Activated CD4-positive, alpha-beta memory T cell treated with anti-CD3 and anti-CD28 coated beads for 36 hours (primary cell): Measurements from ENCODE around the gene SMARCD2. TPM values are rescaled to one million over a fixed set of nuclear protein-coding genes. Genes with fewer than 3 reads are reported as not detected.
"Not testable (repeated sequence)": the region's sequence is repeated elsewhere in the genome, so short reads cannot be mapped to it uniquely, and the experiment has no call there.

ENCODE experiments used
- CTCF ChIA-PET: fragments of 350-600 bp; sonication (Branson Sonifier 250); formaldehyde crosslinking; loops from one replicate; lab custom pipeline; 2021; ENCODE audit warnings: antibody characterized with exemption, inconsistent platforms; lab: Charles Lee
- POLR2A ChIA-PET: fragments of 350-600 bp; sonication (Branson Sonifier 250); formaldehyde crosslinking; loops from one replicate; lab custom pipeline; 2021; ENCODE audit warnings: antibody characterized with exemption; lab: Charles Lee
- DNase-seq: peaks from one replicate; pipeline ENCODE4 v3.0.0-alpha.2; 2020
- H3K27ac Mint-ChIP-seq: one replicate; pipeline ENCODE4 v1.8.0; 2021; ENCODE audit warnings: mixed read lengths
- H3K27me3 Mint-ChIP-seq: one replicate; pipeline ENCODE4 v1.8.0; 2021; ENCODE audit warnings: mixed read lengths
- H3K36me3 Mint-ChIP-seq: one replicate; pipeline ENCODE4 v1.8.0; 2021; ENCODE audit warnings: mixed read lengths
- H3K4me1 Mint-ChIP-seq: one replicate; pipeline ENCODE4 v1.8.0; 2021; ENCODE audit warnings: low read depth, mixed read lengths
- H3K4me3 Mint-ChIP-seq: one replicate; pipeline ENCODE4 v1.8.0; 2021; ENCODE audit warnings: mild to moderate bottlenecking, mixed read lengths
- H3K9me3 Mint-ChIP-seq: one replicate; pipeline ENCODE4 v1.8.0; 2021; ENCODE audit warnings: mixed read lengths
- intact Hi-C: fragments of 100-400 bp; cut with micrococcal nuclease; formaldehyde crosslinking; loops from one replicate; pipeline ENCODE4 v1.15.1; 2023
- total RNA-seq, 2 experiments: library from RNA; stranded (reverse); gene quantifications; one replicate each; pipeline ENCODE4 v1.2.3, GENCODE V29; 2021

The SMARCD2 gene
- total RNA-seq, 2 experiments from 2014 or later = 109 to 111 TPM

DNA sequence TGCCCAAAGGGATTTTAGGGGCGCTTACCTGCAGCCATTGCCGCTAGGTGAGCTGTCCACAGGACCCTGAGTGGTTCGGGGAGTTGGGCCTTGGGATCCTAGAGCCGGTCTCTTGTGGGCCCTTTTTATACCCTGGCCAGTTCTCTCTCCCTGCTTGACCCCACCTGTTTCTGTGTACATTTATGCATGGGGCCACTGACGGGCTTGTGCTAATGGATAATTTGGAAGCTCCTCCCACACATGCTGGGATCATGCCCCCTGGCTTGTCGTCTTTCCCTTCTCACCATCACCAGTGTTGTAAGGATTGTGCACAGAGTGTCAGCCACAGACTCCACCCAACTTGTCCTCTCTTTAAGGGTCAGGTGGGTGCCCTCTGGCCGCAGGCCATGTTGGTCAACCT, 31.1 kb upstream of the SMARCD2 start, which contains the start of gene CSH2:
CSH2 (minus strand) TSS at position 101 of the 400 bp plus-strand sequence; CDS start at position 38, 63 bp downstream.
- H3K27me3 Mint-ChIP-seq, H3K36me3 Mint-ChIP-seq, intact Hi-C loops, H3K4me3 Mint-ChIP-seq, DNase-seq, H3K4me1 Mint-ChIP-seq, H3K9me3 Mint-ChIP-seq, H3K27ac Mint-ChIP-seq, POLR2A ChIA-PET, CTCF ChIA-PET: not testable (repeated sequence)

DNA sequence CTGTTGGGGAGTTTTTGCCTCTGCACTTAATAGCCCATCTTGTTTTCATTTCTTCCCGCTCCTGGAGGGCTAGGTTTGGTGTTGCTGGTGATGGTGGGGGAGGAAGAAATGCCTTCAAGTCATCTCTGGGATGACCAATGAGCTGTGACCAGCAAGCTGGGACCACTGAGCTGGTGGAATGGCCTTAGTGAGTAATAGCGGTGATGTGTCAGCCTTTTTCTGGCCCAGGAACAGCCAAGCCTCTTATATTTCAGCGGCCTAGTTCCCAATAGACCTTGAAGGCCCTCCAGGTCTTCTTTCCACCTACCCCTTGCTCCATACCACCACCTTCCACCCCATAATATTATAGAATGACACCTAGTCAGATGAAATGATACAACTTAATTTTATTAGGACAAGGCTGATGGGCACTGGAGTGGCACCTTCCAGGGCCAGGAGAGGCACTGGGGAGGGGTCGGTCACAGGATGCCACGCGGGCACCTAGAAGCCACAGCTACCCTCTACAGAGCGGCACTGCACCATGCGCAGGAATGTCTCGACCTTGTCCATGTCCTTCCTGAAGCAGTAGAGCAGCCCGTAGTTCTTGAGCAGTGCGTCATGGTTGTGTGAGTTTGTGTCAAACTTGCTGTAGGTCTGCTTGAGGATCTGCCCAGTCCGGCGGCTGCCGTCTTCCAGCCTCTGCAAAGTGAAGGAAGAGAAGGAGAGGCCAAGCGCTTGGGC, 29.3 kb upstream of the SMARCD2 start:
- H3K27ac Mint-ChIP-seq, DNase-seq, CTCF ChIA-PET, H3K27me3 Mint-ChIP-seq, POLR2A ChIA-PET, H3K9me3 Mint-ChIP-seq, H3K36me3 Mint-ChIP-seq, H3K4me3 Mint-ChIP-seq, intact Hi-C loops, H3K4me1 Mint-ChIP-seq: not testable (repeated sequence)

DNA sequence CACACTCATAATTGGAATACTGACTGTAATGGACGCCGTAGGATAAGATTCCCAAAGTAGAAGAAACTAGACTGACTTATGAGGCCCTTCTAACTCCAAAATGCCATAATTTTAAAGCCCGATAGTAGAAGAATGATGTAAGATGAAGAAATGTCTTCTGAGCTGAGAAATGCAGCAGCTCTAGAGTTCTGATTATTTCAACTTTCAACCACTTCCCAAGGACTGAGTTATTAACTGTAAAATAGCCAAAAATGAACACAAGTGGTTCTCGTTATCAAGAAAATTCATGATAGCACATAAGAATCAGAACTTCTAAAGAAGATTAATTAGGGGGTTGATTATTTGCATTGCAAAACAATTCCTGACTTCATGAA, 27.8 kb upstream of the SMARCD2 start:
- H3K9me3 Mint-ChIP-seq, H3K4me3 Mint-ChIP-seq, H3K27me3 Mint-ChIP-seq, H3K27ac Mint-ChIP-seq, DNase-seq, H3K4me1 Mint-ChIP-seq, H3K36me3 Mint-ChIP-seq, intact Hi-C loops, POLR2A ChIA-PET: not testable (repeated sequence)
- CTCF ChIA-PET = interaction anchor here (0.7 to 1.9 kb wide), 3 partner anchors 10 to 32 kb away, joined by 3 to 8 read pairs (median 5); no protein-coding TSS in a partner anchor

DNA sequence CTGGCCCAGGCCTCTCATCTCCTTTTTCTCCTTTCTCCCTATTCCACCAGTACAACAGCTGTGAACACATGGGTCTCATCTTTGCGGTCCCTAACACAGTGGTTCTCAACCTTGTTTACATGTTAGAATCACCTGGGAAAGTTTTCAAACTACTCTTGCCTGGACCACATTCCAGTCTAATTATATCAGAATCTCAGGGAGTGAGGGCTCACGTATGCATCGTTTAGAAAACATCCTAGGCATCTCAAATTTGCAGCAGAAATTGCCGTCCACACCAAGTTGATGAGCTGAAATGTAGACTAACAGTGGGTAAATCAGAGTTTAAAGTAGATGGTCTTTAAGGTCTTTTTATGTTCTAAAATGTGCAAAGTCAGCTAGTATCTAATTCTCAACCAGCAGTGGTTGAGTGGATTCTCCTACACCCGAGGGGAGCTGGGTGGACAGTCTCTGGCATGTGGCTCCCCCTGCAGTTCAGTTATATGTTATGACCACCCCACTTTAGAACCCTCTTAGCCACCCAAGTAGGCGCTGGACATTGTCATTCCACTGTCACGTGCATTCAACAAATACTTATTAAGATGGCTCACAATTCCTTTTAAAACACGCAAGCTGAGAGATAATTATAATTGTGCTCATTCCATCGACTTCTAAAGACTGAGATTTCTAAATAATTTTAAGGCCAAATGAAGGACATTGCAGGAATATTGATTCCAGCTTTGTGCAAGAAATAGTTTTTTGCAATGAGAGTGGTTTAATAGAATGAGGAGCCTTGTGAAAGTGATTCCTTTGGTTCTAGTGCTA, 27.2 kb upstream of the SMARCD2 start:
- POLR2A ChIA-PET, DNase-seq, intact Hi-C loops, H3K4me3 Mint-ChIP-seq, H3K27me3 Mint-ChIP-seq, H3K36me3 Mint-ChIP-seq, H3K27ac Mint-ChIP-seq, H3K9me3 Mint-ChIP-seq, H3K4me1 Mint-ChIP-seq: not testable (repeated sequence)
- CTCF ChIA-PET = interaction anchor here (1.6 to 1.9 kb wide), 2 partner anchors 9 to 21 kb away, joined by 5 to 8 read pairs; no protein-coding TSS in a partner anchor

DNA sequence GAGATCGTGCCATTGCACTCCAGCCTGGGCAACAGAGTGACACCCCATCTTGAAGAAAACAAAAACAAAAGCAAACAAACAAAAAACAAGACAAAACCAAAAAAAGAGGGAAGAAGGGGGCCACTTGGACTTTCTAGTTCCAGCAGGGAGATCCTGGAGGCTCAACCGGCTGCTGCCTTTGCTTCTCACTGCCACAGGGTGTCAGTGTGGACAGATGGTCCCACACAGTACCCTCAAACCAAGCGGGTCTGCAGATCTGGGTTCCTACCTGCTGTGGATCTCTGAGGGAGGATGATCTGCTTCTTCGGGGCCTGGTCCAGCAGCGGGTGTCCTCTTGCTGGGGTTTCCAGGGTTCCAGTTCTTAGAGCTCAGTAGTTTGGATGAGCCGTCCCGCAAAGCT, 24.1 kb upstream of the SMARCD2 start:
- H3K27me3 Mint-ChIP-seq, H3K4me1 Mint-ChIP-seq, H3K36me3 Mint-ChIP-seq, intact Hi-C loops, DNase-seq, H3K4me3 Mint-ChIP-seq, H3K27ac Mint-ChIP-seq, H3K9me3 Mint-ChIP-seq, POLR2A ChIA-PET: not testable (repeated sequence)
- CTCF ChIA-PET = interaction anchor here (0.6 to 4.9 kb wide), 18 partner anchors 8 to 689 kb away, joined by 3 to 42 read pairs (median 4); partner anchors contain the start of gene SMARCD2

DNA sequence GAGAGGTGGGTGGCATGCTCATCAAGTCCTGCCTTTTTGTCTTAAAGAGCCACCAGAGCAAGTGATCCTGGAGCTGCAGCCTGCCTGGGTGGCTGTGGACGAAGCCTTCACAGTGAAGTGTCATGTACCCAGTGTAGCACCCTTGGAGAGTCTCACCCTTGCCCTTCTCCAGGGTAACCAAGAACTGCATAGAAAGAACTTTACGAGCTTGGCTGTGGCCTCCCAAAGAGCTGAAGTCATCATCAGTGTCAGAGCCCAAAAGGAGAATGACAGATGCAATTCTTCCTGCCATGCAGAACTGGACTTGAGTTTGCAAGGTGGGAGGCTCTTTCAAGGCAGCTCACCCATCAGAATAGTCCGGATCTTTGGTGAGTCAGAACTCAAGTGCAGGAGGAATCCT, 16.8 kb upstream of the SMARCD2 start:
- H3K36me3 Mint-ChIP-seq = no peaks in the 10 kb centered on the region
- no peak overlapping the region for H3K27ac Mint-ChIP-seq
- H3K9me3 Mint-ChIP-seq = no peaks in the 10 kb centered on the region
- DNase-seq = no peak
- H3K27me3 Mint-ChIP-seq = peaks cover 5% of the 10 kb centered on the region
- H3K4me3 Mint-ChIP-seq = no peak overlapping the region
- ChIA-PET POLR2A (interaction anchor here (0.8 to 1.3 kb wide), 2 partner anchors 10 to 18 kb away, joined by 3 to 4 read pairs; no protein-coding TSS in a partner anchor), CTCF (interaction anchor here (1.0 to 3.5 kb wide), 2 partner anchors 8 to 11 kb away, joined by 4 to 19 read pairs; no protein-coding TSS in a partner anchor)
- no peaks in the 10 kb centered on the region for H3K4me1 Mint-ChIP-seq
- intact Hi-C loops = no loop called here

DNA sequence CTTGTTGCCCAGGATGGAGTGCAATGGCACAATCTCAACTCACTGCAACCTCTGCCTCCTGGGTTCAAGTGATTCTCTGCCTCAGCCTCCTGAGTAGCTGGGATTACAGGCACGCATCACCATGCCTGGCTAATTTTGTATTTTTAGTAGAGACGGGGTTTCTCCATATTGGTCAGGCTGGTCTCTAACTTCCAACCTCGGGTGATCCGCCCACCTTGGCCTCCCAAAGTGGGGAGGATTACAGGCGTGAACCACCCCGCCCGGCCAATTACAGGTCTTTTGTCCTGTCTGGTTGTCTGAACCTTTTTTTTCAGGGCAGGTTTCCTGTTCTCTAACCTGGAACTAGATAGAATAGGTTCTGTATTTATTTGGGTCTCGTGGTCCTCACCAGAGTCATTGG, 13.9 kb upstream of the SMARCD2 start:
- DNase-seq, H3K27ac Mint-ChIP-seq, H3K36me3 Mint-ChIP-seq, intact Hi-C loops, POLR2A ChIA-PET, H3K4me3 Mint-ChIP-seq, H3K9me3 Mint-ChIP-seq, H3K27me3 Mint-ChIP-seq, H3K4me1 Mint-ChIP-seq: not testable (repeated sequence)
- CTCF ChIA-PET = interaction anchor here (0.7 to 7.0 kb wide), 2 partner anchors 10 to 259 kb away, joined by 3 to 42 read pairs; no protein-coding TSS in a partner anchor

DNA sequence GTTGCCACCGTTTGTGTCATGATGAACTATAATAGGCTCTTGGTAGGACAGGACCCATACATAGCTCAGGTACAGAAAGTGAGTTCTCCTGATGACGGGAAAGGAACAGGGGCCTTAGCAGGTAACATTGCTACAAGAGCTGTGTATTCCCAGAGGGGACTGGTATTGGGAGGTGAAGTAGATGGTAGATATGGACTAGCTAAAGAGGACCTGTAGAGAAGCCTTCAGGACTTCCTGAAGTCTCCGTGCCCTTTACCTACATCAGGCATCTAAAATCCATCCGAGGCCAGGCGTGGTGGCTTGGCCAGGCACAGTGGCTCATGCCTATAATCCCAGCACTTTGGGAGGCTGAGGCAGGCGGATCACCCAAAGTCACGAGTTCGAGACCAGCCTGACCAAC, 12.7 kb upstream of the SMARCD2 start:
- Mint-ChIP-seq H3K9me3 (no peaks in the 10 kb centered on the region), H3K27ac (no peak overlapping the region), H3K4me3 (no peak overlapping the region), H3K4me1 (no peaks in the 10 kb centered on the region), H3K36me3 (no peaks in the 10 kb centered on the region), H3K27me3 (peaks cover 2% of the 10 kb centered on the region)
- intact Hi-C loops = no loop called here
- POLR2A ChIA-PET = no interaction called here
- DNase-seq = no peak
- CTCF ChIA-PET = interaction anchor here (1.0 to 7.0 kb wide), 3 partner anchors 11 to 278 kb away, joined by 3 to 42 read pairs (median 7); no protein-coding TSS in a partner anchor

DNA sequence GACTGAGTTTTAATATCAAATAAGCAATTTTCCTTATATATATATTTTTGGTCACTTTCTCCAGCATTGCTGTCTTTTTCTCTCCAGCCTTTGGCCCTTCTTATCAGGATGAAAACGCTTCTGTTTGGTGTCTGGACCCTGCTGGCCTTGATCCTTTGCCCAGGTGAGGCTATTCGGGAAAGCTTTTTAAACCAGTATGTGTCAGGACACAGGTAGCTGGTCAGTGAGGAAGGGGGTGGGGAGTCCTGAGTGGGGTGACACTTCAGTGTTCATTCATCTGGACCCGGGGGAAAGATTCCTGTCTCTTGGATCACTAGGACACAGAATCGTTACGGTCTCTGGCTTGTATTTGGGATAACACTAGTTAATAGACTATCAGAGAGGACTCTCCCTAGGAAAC, 12.2 kb upstream of the SMARCD2 start:
- no peaks in the 10 kb centered on the region for H3K4me1 Mint-ChIP-seq
- POLR2A ChIA-PET = no interaction called here

DNA sequence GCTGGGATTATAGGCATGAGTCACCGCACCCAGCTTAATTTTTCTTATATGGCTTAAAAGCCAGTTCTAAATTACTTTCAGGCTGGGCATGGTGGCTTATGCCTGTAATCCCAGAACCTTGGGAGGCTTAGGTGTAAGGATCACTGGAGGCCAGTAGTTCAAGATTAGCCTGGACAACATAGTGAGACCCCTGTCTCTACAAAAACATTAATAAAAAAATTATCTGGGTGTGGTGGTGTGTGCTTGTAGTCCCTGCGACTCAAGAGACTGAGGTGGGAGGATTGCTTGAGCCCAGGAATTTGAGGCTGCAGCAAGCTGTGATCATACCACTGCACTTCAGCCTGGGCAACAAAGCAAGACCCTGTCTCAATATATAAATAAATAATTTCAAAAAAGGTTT, 10.8 kb upstream of the SMARCD2 start:
- Mint-ChIP-seq H3K4me1 (peaks cover 7% of the 10 kb centered on the region), H3K9me3 (peaks cover under 1% of the 10 kb centered on the region), H3K36me3 (no peaks in the 10 kb centered on the region), H3K27me3 (no peaks in the 10 kb centered on the region), H3K4me3 (no peak overlapping the region), H3K27ac (no peak overlapping the region)
- ChIA-PET POLR2A (no interaction called here), CTCF (interaction anchor here (7.0 kb wide), 1 partner anchor 13 kb away, joined by 42 read pairs; no protein-coding TSS in a partner anchor)
- DNase-seq = no peak
- intact Hi-C loops = no loop called here

More for the DNA sequence above, 12.2 kb upstream of the SMARCD2 start:
- Mint-ChIP-seq H3K9me3 (no peaks in the 10 kb centered on the region), H3K36me3 (no peaks in the 10 kb centered on the region), H3K27ac (no peak overlapping the region), H3K4me3 (no peak overlapping the region), H3K27me3 (no peaks in the 10 kb centered on the region)
- no peak for DNase-seq
- intact Hi-C loops = no loop called here
- CTCF ChIA-PET = interaction anchor here (1.0 to 7.0 kb wide), 2 partner anchors 12 to 279 kb away, joined by 7 to 42 read pairs; no protein-coding TSS in a partner anchor

DNA sequence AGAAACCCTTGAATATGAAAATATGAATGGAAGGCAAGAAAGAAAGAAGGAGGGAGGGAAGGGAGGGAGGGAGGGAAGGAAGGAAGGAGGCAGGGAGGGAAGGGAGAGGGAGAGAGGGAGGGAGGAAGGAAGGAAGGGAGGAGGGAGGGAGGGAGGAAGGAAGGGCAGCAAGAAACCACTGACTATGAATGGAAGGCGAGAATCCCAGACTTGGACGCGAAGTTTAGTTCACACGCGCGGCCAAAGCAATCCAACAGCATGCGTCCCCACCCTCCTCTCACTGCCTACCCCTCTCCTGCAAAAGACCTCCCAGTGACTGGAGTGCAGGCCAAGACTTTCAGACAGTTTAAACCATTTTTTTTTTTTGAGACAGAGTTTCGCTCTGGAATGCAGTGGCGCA, 7.9 kb upstream of the SMARCD2 start:
- DNase-seq = no peak
- Mint-ChIP-seq H3K4me3 (no peak overlapping the region), H3K9me3 (peaks cover 5% of the 10 kb centered on the region), H3K27me3 (no peaks in the 10 kb centered on the region), H3K27ac (no peak overlapping the region), H3K36me3 (no peaks in the 10 kb centered on the region), H3K4me1 (peaks cover 15% of the 10 kb centered on the region)
- ChIA-PET POLR2A (no interaction called here), CTCF (interaction anchor here (0.8 to 7.0 kb wide), 2 partner anchors 10 to 16 kb away, joined by 4 to 42 read pairs; no protein-coding TSS in a partner anchor)
- intact Hi-C loops = no loop called here
